GM12878 (cell line): ENCODE data around the gene CABLES1. TPM values are rescaled to one million over a fixed set of nuclear protein-coding genes. Genes with fewer than 3 reads are reported as not detected.
A peak's percentile ranks its signal among the peaks of the same experiment; 100 is the strongest.

Experiments
- ATAC-seq: fragments of 200-7000 bp; cut with Tn5 transposase; 3 replicates; pipeline ENCODE4 v1.9.1; 2020; ENCODE audit warnings: mild to moderate bottlenecking, moderate library complexity
- BruUV-seq: library from RNA; stranded (reverse); fragments of 400-500 nt; replicated peaks from 2 replicates; lab custom pipeline; 2021; lab: Mats Ljungman, UMichigan
- CTCF ChIA-PET: fragments of 300-600 bp; sonication (Branson Sonifier 250); formaldehyde crosslinking; extraction: SDS; loops from one replicate; lab custom pipeline; 2021; ENCODE audit warnings: inconsistent platforms; lab: Yijun Ruan, JAX
- POLR2A ChIA-PET: fragments of 350-600 bp; formaldehyde crosslinking; extraction: SDS; loops from one replicate; lab custom pipeline; 2021; ENCODE audit warnings: inconsistent platforms; lab: Charles Lee
- RAD21 ChIA-PET: fragments of 300-600 bp; sonication (Branson Sonifier 250); formaldehyde crosslinking; loops from one replicate; lab custom pipeline; 2023; ENCODE audit warnings: antibody characterized with exemption; ENCODE audit not compliant: unreplicated experiment; lab: Charles Lee
- SMC1A ChIA-PET: fragments of 300-600 bp; sonication (Branson Sonifier 250); formaldehyde crosslinking; loops from one replicate; lab custom pipeline; 2023; ENCODE audit not compliant: unreplicated experiment, uncharacterized antibody; lab: Charles Lee
- DNase-seq: peaks from one replicate; pipeline ENCODE4 v3.0.0-alpha.2; 2011; ENCODE audit warnings: low read depth, low spot score
- FAIRE-seq: peaks from 3 replicates; lab custom pipeline; 2011; peaks lifted over from hg19 to GRCh38; lab: Jason Lieb, UNC
- H2AFZ ChIP-seq: 2 replicates; pipeline ENCODE4 v1.6.0; 2011; ENCODE audit warnings: low read depth, low read length, control low read depth; ENCODE audit not compliant: control insufficient read depth
- H3K27ac ChIP-seq: 2 replicates; pipeline ENCODE4 v1.5.1; 2011; ENCODE audit warnings: control low read depth; ENCODE audit not compliant: control insufficient read depth, insufficient read depth
- H3K27me3 ChIP-seq, 2 experiments: replicated peaks in 1 of 2; 2 replicates each; pipeline versions ENCODE4 v1.6.0 to v1.6.1; 2011; ENCODE audit warnings: low read length in 1 of 2; ENCODE audit not compliant: control insufficient read depth in 2 of 2, insufficient read depth in 2 of 2
- H3K36me3 ChIP-seq, 2 experiments: 2 replicates each; pipeline ENCODE4 v1.5.1; 2011; ENCODE audit warnings: low read length in 1 of 2; ENCODE audit not compliant: control insufficient read depth in 2 of 2, insufficient read depth in 2 of 2
- H3K4me1 ChIP-seq: 2 replicates; pipeline ENCODE4 v1.6.1; 2011; ENCODE audit warnings: mild to moderate bottlenecking, low read length, moderate library complexity, mixed read lengths; ENCODE audit not compliant: control insufficient read depth, insufficient read depth
- H3K4me2 ChIP-seq: 2 replicates; pipeline ENCODE4 v1.6.0; 2011; ENCODE audit warnings: control low read depth; ENCODE audit not compliant: control insufficient read depth, insufficient read depth
- H3K4me3 ChIP-seq: fragments of 200-600 bp; sonication (generic); 2 replicates; pipeline ENCODE4 v1.5.1; 2016
- H3K79me2 ChIP-seq: 2 replicates; pipeline ENCODE4 v1.6.0; 2011; ENCODE audit warnings: low read length; ENCODE audit not compliant: control insufficient read depth, insufficient read depth
- H3K9ac ChIP-seq: 2 replicates; pipeline ENCODE4 v1.8.0; 2011; ENCODE audit warnings: low read length, control low read depth, mixed read lengths; ENCODE audit not compliant: control insufficient read depth, insufficient read depth
- H3K9me3 ChIP-seq: replicated peaks from 3 replicates; pipeline ENCODE4 v1.5.1; 2011; ENCODE audit warnings: mild to moderate bottlenecking, low read length; ENCODE audit not compliant: control insufficient read depth, insufficient read depth
- H4K20me1 ChIP-seq: 2 replicates; pipeline ENCODE4 v1.6.0; 2011; ENCODE audit not compliant: control insufficient read depth, insufficient read depth
- CEBPB ChIP-seq, 2 experiments: fragments of 150-350 bp in 1 of 2; IDR thresholded peaks; 2 replicates each; pipeline ENCODE4 v1.6.1; 2012 to 2014; ENCODE audit warnings: low read depth in 2 of 2, low read length in 2 of 2, borderline replicate concordance in 1 of 2, inconsistent platforms in 1 of 2
- MXI1 ChIP-seq: fragments of 150-350 bp; IDR thresholded peaks from 2 replicates; pipeline ENCODE4 v1.6.1; 2011; ENCODE audit warnings: low read depth, mild to moderate bottlenecking, inconsistent platforms, low read length, improper control_type of control experiment
- SP1 ChIP-seq: IDR thresholded peaks from one replicate; pipeline ENCODE4 v1.6.1; 2011; ENCODE audit warnings: low read depth, low read length
- SREBF2 ChIP-seq: IDR thresholded peaks from 2 replicates; pipeline ENCODE4 v1.6.1; 2012; ENCODE audit warnings: mild to moderate bottlenecking, low read length
- STAT1 ChIP-seq: fragments of 450-650 bp; conservative IDR thresholded peaks from 2 replicates; pipeline ENCODE4 v1.6.1; 2014; ENCODE audit warnings: antibody characterized with exemption, mild to moderate bottlenecking
- ZSCAN29 ChIP-seq: fragments of 450-650 bp; IDR thresholded peaks from 2 replicates; pipeline ENCODE4 v1.6.1; 2017; ENCODE audit warnings: mild to moderate bottlenecking, moderate library complexity
- WGBS: methylation state at CpG from one replicate; pipeline ENCODE4 v1.1.6; 2016; ENCODE audit warnings: low lambda C conversion rate; ENCODE audit not compliant: insufficient replicate concordance, insufficient coverage; ENCODE audit errors: missing lambda C conversion rate; 5-methylcytosine and 5-hydroxymethylcytosine counted together
- in situ Hi-C: fragments of 300-500 bp; cut with MboI; formaldehyde crosslinking; loops from 9 replicates; pipeline ENCODE4 v1.14.3; 2018; ENCODE audit warnings: mixed read lengths
- intact Hi-C: fragments of 100-400 bp; cut with micrococcal nuclease; formaldehyde crosslinking; loops from one replicate; pipeline ENCODE4 v1.14.2; 2022; ENCODE audit not compliant: unreplicated experiment
- polyA plus RNA-seq, 11 experiments: library from polyadenylated mRNA; depleted of rRNA in 4 of 11; unstranded in 6 of 11; stranded (reverse) in 5 of 11; fragments of >200 nt; fragmentation: Nextera tagmentation in 4 of 11; fragmentation: Illumina TruSeq in 1 of 11; extraction: Ambion mirVana in 4 of 11; extraction: Trizol in 1 of 11; gene quantifications; 1 replicate in 1 of 11; 2 replicates in 10 of 11; pipeline versions ENCODE4 v1.2.1 to v1.2.3, GENCODE V29; 2011 to 2016; ENCODE audit warnings: inconsistent platforms in 2 of 11, missing spikeins in 2 of 11, low read depth in 1 of 11
- total RNA-seq, 4 experiments: library from RNA; depleted of rRNA in 3 of 4; stranded (reverse); fragments of >200 nt in 3 of 4; fragmentation: Illumina TruSeq in 1 of 4; extraction: Trizol in 1 of 4; gene quantifications; 2 replicates each; pipeline versions ENCODE4 v1.2.1 to v1.2.3, GENCODE V29; 2013 to 2021
- TF ChIP-seq, protein P1 (sequence below): fragments of 450-650 bp; IDR thresholded peaks from 2 replicates; pipeline ENCODE4 v1.6.1; 2016; ENCODE audit warnings: mild to moderate bottlenecking

CABLES1 gene
- total and polyA plus RNA-seq, 10 of the 15 experiments (the other 5 are each of a cell fraction or from before 2014, with no cell fraction given) = 2.9 to 27.2 (median 8.2) TPM

DNA sequence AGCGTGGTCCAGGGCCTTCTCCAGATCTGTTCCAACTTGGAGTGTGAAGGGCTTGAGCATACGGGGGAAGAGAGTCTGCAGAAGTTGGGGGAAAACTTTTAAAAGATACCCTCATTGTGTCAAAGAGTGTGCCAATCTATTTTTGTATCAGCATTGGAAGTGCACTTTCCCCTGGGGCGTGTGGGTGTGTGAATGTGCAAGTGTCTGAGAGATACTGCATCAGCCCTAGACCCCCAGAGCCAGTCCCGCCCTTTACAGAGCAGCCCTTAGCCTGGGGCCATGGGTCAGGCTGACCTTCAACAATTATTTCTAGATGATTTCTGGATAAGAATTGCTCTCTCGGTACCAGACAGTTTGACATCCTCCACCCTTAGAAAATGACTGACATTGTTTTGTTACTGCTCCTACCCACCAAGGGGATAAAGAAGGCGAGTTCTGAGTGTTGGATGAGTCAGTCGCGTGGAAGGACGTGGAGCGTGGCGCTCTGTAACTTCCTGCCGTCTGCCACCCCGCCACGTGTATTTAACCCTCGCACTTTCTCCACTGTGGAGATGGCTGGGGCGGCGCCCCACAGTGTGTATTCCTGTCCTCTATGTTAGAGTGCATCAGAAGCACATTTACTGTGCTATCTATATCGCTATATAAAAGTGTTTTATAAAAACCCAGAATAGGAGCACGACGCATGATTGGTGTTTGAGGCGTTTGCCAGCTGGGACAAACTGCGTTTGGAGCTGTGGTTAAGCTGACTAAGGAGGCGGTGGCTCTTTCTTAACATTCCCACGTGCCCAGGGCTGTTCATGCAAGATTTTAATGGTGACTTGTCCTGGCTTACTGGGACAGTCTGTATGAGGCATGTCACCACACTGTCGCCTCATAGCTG, 122.6 kb downstream of the CABLES1 start (continued):
- no peak for TF ChIP-seq STAT1
- TF ChIP-seq CEBPB (IDR thresholded peaks at IDR 0.05; ENCODE audit: borderline replicate concordance in 1 of 2, low read depth in 2 of 2, low read length in 2 of 2) = no peak
- no peak for TF ChIP-seq ZSCAN29
- TF ChIP-seq MXI1 = no peak
- no peak for TF ChIP-seq SP1
- no peak for TF ChIP-seq SREBF2

DNA sequence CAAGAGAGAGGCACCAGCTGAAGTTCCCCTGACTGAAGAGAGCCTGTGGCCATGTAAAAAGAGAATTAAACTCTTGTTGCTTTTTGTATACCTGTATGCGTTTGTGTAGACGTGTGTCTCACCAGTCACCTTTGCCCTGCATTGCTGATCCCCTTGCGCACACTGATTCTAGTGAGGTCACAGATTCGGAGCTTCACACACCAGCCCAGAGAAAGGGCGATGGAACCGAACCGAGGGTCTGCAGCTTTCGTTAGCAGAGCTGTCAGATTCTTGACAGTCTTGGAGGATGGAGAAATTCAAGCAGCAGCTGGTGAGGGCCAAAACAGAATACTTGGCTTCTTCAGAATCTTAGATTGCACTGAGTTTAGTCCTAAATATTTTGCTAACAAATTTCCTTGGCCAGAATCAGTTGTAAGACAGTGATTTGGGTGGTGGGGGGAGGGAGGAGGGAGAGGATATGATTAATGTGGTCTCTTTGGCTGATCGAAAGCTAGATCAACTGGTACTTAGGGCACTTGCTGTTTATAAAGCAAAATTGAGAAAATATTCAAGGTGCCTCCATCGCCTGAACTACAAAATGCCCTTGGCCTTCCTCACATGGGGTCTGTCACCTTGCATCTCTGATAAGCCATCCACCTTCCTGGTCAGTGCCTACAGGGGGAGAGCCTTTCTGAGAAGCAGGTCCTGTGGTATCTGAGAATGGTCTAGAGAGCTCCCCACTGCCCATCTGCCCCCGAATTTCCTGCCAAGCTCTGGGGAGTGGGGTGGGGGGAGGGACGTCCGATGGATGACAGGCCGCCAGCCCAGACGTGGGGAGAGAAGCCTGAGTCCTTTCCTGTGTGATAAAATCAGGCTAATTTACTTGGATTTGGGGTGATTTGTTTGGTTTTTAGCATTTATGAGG, 123.5 kb downstream of the CABLES1 start:
- H3K4me2 ChIP-seq = peak overlapping the region; percentile 70; the same call in 1 of the 2 replicates
- TF ChIP-seq, protein P1, sequence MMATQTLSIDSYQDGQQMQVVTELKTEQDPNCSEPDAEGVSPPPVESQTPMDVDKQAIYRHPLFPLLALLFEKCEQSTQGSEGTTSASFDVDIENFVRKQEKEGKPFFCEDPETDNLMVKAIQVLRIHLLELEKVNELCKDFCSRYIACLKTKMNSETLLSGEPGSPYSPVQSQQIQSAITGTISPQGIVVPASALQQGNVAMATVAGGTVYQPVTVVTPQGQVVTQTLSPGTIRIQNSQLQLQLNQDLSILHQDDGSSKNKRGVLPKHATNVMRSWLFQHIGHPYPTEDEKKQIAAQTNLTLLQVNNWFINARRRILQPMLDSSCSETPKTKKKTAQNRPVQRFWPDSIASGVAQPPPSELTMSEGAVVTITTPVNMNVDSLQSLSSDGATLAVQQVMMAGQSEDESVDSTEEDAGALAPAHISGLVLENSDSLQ = no peak
- TF ChIP-seq ZSCAN29 = no peak
- TF ChIP-seq, all 136 proteins: peak for 0
- FAIRE-seq = no peak
- H3K9me3 ChIP-seq = no peaks in the 10 kb centered on the region
- no peak for DNase-seq
- no peak overlapping the region for H3K4me3 ChIP-seq
- 89% methylated on average over 15 of the region's 15 CpGs for WGBS
- ChIA-PET CTCF (interaction anchor here (0.6 to 3.6 kb wide), 8 partner anchors 7 to 127 kb away, joined by 3 to 16 read pairs (median 5); no protein-coding TSS in a partner anchor), SMC1A (interaction anchor here (0.8 to 2.4 kb wide), 8 partner anchors 13 to 180 kb away, joined by 3 to 15 read pairs (median 4); no protein-coding TSS in a partner anchor), RAD21 (interaction anchor here (0.6 to 3.3 kb wide), 7 partner anchors 14 to 282 kb away, joined by 3 to 23 read pairs (median 13); partner anchors contain the start of gene CABLES1), POLR2A (interaction anchor here (0.6 to 1.7 kb wide), 10 partner anchors 8 to 164 kb away, joined by 3 to 6 read pairs (median 4); no protein-coding TSS in a partner anchor)
- H3K27me3 ChIP-seq = no peaks in the 10 kb centered on the region
- H3K27ac ChIP-seq = peak overlapping the region; percentile 11; the same call in 1 of the 2 replicates
- no TSS peak for BruUV-seq
- no peak overlapping the region for H3K9ac ChIP-seq
- H4K20me1 ChIP-seq = no peaks in the 10 kb centered on the region
- H3K79me2 ChIP-seq = no peaks in the 10 kb centered on the region
- H2AFZ ChIP-seq = no peak overlapping the region
- in situ Hi-C loops (no loop called here), intact Hi-C loops (no loop called here)
- H3K36me3 ChIP-seq = peaks cover 0 to 4% of the 10 kb centered on the region in 2 experiments; a peak in 3 of 4 replicates
- no peak for ATAC-seq
- H3K4me1 ChIP-seq = peaks cover 22% of the 10 kb centered on the region
